ENCODE data around the gene USP1. TPM values are rescaled to one million over a fixed set of nuclear protein-coding genes. Genes with fewer than 3 reads are reported as not detected.
A peak's percentile ranks its signal among the peaks of the same experiment; 100 is the strongest.

The USP1 gene
- total and polyA plus RNA-seq, 2 donors (not counting 3 experiments of a cell fraction or from before 2014, with no cell fraction given): 7.0 to 38.4 TPM

- no peaks in the 10 kb centered on the region for H3K9me3 ChIP-seq (replicated peaks; ENCODE audit: control insufficient read depth, insufficient read depth, low read length)
- TF ChIP-seq CTCF (IDR thresholded peaks at IDR 0.05; ENCODE audit: extremely low read depth in 1 of 2, insufficient read depth in 1 of 2, low read depth in 1 of 2, low read length in 2 of 2) (peak; percentile 55 to 56), MYC (IDR thresholded peaks at IDR 0.05; ENCODE audit: low read depth, low read length) (no peak), JUN (IDR thresholded peaks at IDR 0.05; ENCODE audit: borderline replicate concordance, insufficient read depth, insufficient read length, low read depth) (no peak)
- H3K4me2 ChIP-seq (ENCODE audit: insufficient read depth, low read length): no peak overlapping the region
- POLR2A ChIA-PET: no interaction called here
- dilution Hi-C loops (cut with MboI; ENCODE audit: extremely low pct_ligation_motif_present, low sequenced_read_pairs) (no loop called here), intact Hi-C loops (cut with micrococcal nuclease) (loop anchor here (1.0 kb wide), 4 partner anchors 232 to 339 kb away; no protein-coding TSS in a partner anchor)
- DNase-seq (ENCODE audit: low read depth, low spot score): peak; percentile 46
- BruUV-seq (replicated peaks): no TSS peak
- H3K79me2 ChIP-seq (ENCODE audit: control insufficient read depth, insufficient read depth, low read length): no peaks in the 10 kb centered on the region
- H3K27me3 ChIP-seq (ENCODE audit: control insufficient read depth in 2 of 2, insufficient read depth in 2 of 2, low read length in 2 of 2): no peaks in the 10 kb centered on the region
- no peaks in the 10 kb centered on the region for H4K20me1 ChIP-seq (replicated peaks; ENCODE audit: control insufficient read depth, extremely low read depth, insufficient read depth, low read length)
- H3K36me3 ChIP-seq (ENCODE audit: control insufficient read depth in 2 of 2, extremely low read depth in 1 of 2, insufficient read depth in 2 of 2, low read length in 2 of 2): no peaks in the 10 kb centered on the region
- H3K4me3 ChIP-seq (replicated peaks in 1 of 3; ENCODE audit: insufficient read depth in 1 of 3, low read depth in 1 of 3, low read length in 3 of 3): no peak overlapping the region
- no peaks in the 10 kb centered on the region for H3K4me1 ChIP-seq (ENCODE audit: control insufficient read depth, extremely low read depth, insufficient read depth, low read length)
- CTCF ChIA-PET: interaction anchor here (0.9 to 7.8 kb wide), 7 partner anchors 11 to 339 kb away, joined by 3 to 183 read pairs (median 5); no protein-coding TSS in a partner anchor
- H3K27ac ChIP-seq (ENCODE audit: insufficient read depth, low read depth, low read length): no peak overlapping the region
- no peak overlapping the region for H3K9ac ChIP-seq (replicated peaks; ENCODE audit: extremely low read depth, insufficient read depth, low read length)
- no peaks in the 10 kb centered on the region for H3K9me1 ChIP-seq (replicated peaks; ENCODE audit: control insufficient read depth, extremely low read depth, insufficient read depth, low read length)
- FAIRE-seq: peak; percentile 93
- H2AFZ ChIP-seq (ENCODE audit: low read depth, low read length): no peak overlapping the region
Observed at GRCh38 chr1:62407398-62408009, 29.3 kb upstream of the USP1 start.

GRCh38 chr1:62415687-62416086, 21.2 kb upstream of the USP1 start:
- ChIA-PET POLR2A (no interaction called here), CTCF (interaction anchor here (1.0 kb wide), 1 partner anchor 240 kb away, joined by 5 read pairs; no protein-coding TSS in a partner anchor)
- TF ChIP-seq JUN (IDR thresholded peaks at IDR 0.05; ENCODE audit: borderline replicate concordance, insufficient read depth, insufficient read length, low read depth): no peak
- TF ChIP-seq EZH2 (IDR thresholded peaks at IDR 0.05; ENCODE audit: borderline replicate concordance, low read depth, low read length, severe bottlenecking): no peak
- TF ChIP-seq GATA2 (IDR thresholded peaks at IDR 0.05; ENCODE audit: insufficient read depth, insufficient read length, low read depth, low read length): no peak
- no peak for TF ChIP-seq POLR2A (IDR thresholded peaks at IDR 0.05; ENCODE audit: low read depth, low read length)
- TF ChIP-seq MAX (IDR thresholded peaks at IDR 0.05; ENCODE audit: insufficient read depth, insufficient read length): no peak
- TF ChIP-seq MYC (IDR thresholded peaks at IDR 0.05; ENCODE audit: low read depth, low read length): no peak
- TF ChIP-seq POLR2AphosphoS5 (IDR thresholded peaks at IDR 0.05; ENCODE audit: insufficient read depth, low read depth, low read length): no peak
- TF ChIP-seq CTCF (IDR thresholded peaks at IDR 0.05; ENCODE audit: extremely low read depth in 1 of 2, insufficient read depth in 1 of 2, low read depth in 1 of 2, low read length in 2 of 2): no peak
- no peak for TF ChIP-seq FOS (IDR thresholded peaks at IDR 0.05; ENCODE audit: borderline replicate concordance, insufficient read depth, low read length)
- DNase-seq (ENCODE audit: low read depth, low spot score): no peak
- dilution Hi-C loops (cut with MboI; ENCODE audit: extremely low pct_ligation_motif_present, low sequenced_read_pairs) (no loop called here), intact Hi-C loops (cut with micrococcal nuclease) (no loop called here)
- H3K4me1 ChIP-seq (ENCODE audit: control insufficient read depth, extremely low read depth, insufficient read depth, low read length): no peaks in the 10 kb centered on the region
- H3K27me3 ChIP-seq (ENCODE audit: control insufficient read depth in 2 of 2, insufficient read depth in 2 of 2, low read length in 2 of 2): peaks cover 2 to 3% of the 10 kb centered on the region in 2 experiments
- no TSS peak for BruUV-seq (replicated peaks)
- H3K27ac ChIP-seq (ENCODE audit: insufficient read depth, low read depth, low read length): no peak overlapping the region
- H2AFZ ChIP-seq (ENCODE audit: low read depth, low read length): no peak overlapping the region
- H3K9me3 ChIP-seq (replicated peaks; ENCODE audit: control insufficient read depth, insufficient read depth, low read length): no peaks in the 10 kb centered on the region
- H3K79me2 ChIP-seq (ENCODE audit: control insufficient read depth, insufficient read depth, low read length): no peaks in the 10 kb centered on the region
- H3K9me1 ChIP-seq (replicated peaks; ENCODE audit: control insufficient read depth, extremely low read depth, insufficient read depth, low read length): no peaks in the 10 kb centered on the region
- no peak overlapping the region for H3K4me3 ChIP-seq (replicated peaks in 1 of 3; ENCODE audit: insufficient read depth in 1 of 3, low read depth in 1 of 3, low read length in 3 of 3)
- no peak for FAIRE-seq
- H3K4me2 ChIP-seq (ENCODE audit: insufficient read depth, low read length): no peak overlapping the region
- no peaks in the 10 kb centered on the region for H4K20me1 ChIP-seq (replicated peaks; ENCODE audit: control insufficient read depth, extremely low read depth, insufficient read depth, low read length)
- no peak overlapping the region for H3K9ac ChIP-seq (replicated peaks; ENCODE audit: extremely low read depth, insufficient read depth, low read length)
- H3K36me3 ChIP-seq (ENCODE audit: control insufficient read depth in 2 of 2, extremely low read depth in 1 of 2, insufficient read depth in 2 of 2, low read length in 2 of 2): no peaks in the 10 kb centered on the region
